NOMO-1 treated with dmso at 0.1 percent for 144 hours (cell line): ENCODE measurements around the gene EXOC6.
"Not testable (repeated sequence)": the region's sequence is repeated elsewhere in the genome, so short reads cannot be mapped to it uniquely, and the experiment has no call there.

ENCODE experiments used
- DNase-seq: peaks from one replicate; lab custom pipeline; 2025; ENCODE audit not compliant: unreplicated experiment; lab: John Stamatoyannopoulos, UW

Gene EXOC6

GRCh38 chr10:92876509-92877036 lies 28.3 kb downstream of the EXOC6 start:
- no peak for DNase-seq

GRCh38 chr10:92880233-92880861 lies 32.0 kb downstream of the EXOC6 start:
- no peak for DNase-seq

- DNase-seq, result no peak
Observed at GRCh38 chr10:92880917-92881316, 32.6 kb downstream of the EXOC6 start.

GRCh38 chr10:92886334-92886961 lies 38.1 kb downstream of the EXOC6 start:
- no peak for DNase-seq

GRCh38 chr10:92890471-92890870 lies 42.2 kb downstream of the EXOC6 start:
- DNase-seq, result no peak

GRCh38 chr10:92891885-92892690 lies 43.8 kb downstream of the EXOC6 start:
- DNase-seq, result no peak

- DNase-seq, result no peak
Observed at GRCh38 chr10:92892691-92893054, 44.4 kb downstream of the EXOC6 start.

GRCh38 chr10:92894081-92894655 lies 45.8 kb downstream of the EXOC6 start:
- no peak for DNase-seq

- DNase-seq, result no peak
Observed at GRCh38 chr10:92897916-92898315, 49.6 kb downstream of the EXOC6 start.

- no peak for DNase-seq
Observed at GRCh38 chr10:92901819-92902251, 53.5 kb downstream of the EXOC6 start.

GRCh38 chr10:92903633-92904032 lies 55.3 kb downstream of the EXOC6 start:
- DNase-seq, result no peak

- no peak for DNase-seq
Observed at GRCh38 chr10:92907280-92907679, 59.0 kb downstream of the EXOC6 start.

- not testable (repeated sequence) for DNase-seq
Observed at GRCh38 chr10:92912631-92913030, 64.3 kb downstream of the EXOC6 start.

- DNase-seq, result no peak
Observed at GRCh38 chr10:92913973-92914372, 65.7 kb downstream of the EXOC6 start.

- DNase-seq, result no peak
Observed at GRCh38 chr10:92914478-92915325, 66.4 kb downstream of the EXOC6 start.

- no peak for DNase-seq
Observed at GRCh38 chr10:92915892-92916291, 67.6 kb downstream of the EXOC6 start.

GRCh38 chr10:92916433-92916832 lies 68.1 kb downstream of the EXOC6 start:
- no peak for DNase-seq

GRCh38 chr10:92918603-92919002 lies 70.3 kb downstream of the EXOC6 start:
- no peak for DNase-seq

- no peak for DNase-seq
Observed at GRCh38 chr10:92920866-92921265, 72.5 kb downstream of the EXOC6 start.

- DNase-seq, result no peak
Observed at GRCh38 chr10:92923416-92923815, 75.1 kb downstream of the EXOC6 start.

GRCh38 chr10:92929896-92930295 lies 81.6 kb downstream of the EXOC6 start:
- DNase-seq, result no peak
